HepG2 (cell line): ENCODE data around the gene TOP1. TPM values are rescaled to one million over a fixed set of nuclear protein-coding genes. Genes with fewer than 3 reads are reported as not detected.

Source experiments
- ATAC-seq: fragments of 200-7000 bp; cut with Tn5 transposase; 3 replicates; pipeline ENCODE4 v1.9.1; 2020; ENCODE audit warnings: mild to moderate bottlenecking, moderate library complexity
- BruUV-seq: library from RNA; stranded (reverse); fragments of 400-500 nt; replicated peaks from 2 replicates; lab custom pipeline; 2021; lab: Mats Ljungman, UMichigan
- CTCF ChIA-PET: fragments of 300-600 bp; formaldehyde crosslinking; extraction: SDS; loops from one replicate; lab custom pipeline; 2021; ENCODE audit warnings: low total read pairs, inconsistent platforms, low intra/inter-chr PET ratio; lab: Yijun Ruan, JAX
- POLR2A ChIA-PET: fragments of 350-600 bp; sonication (Branson Sonifier 250); formaldehyde crosslinking; loops from one replicate; lab custom pipeline; 2020; ENCODE audit warnings: antibody characterized with exemption, inconsistent platforms; lab: Yijun Ruan, JAX
- DNase-seq: peaks from one replicate; pipeline ENCODE4 v3.0.0-alpha.2; 2015; ENCODE audit warnings: low spot score
- FAIRE-seq: peaks from 3 replicates; lab custom pipeline; 2011; peaks lifted over from hg19 to GRCh38; lab: Jason Lieb, UNC
- H2AFZ ChIP-seq: one replicate; pipeline ENCODE4 v1.6.1; 2011; ENCODE audit warnings: low read length, inconsistent platforms
- H3K27ac ChIP-seq: fragments of 300-600 bp; 3 replicates; pipeline ENCODE4 v1.8.0; 2011; ENCODE audit warnings: mixed run types, mild to moderate bottlenecking, mixed read lengths, low read length, inconsistent platforms; ENCODE audit not compliant: insufficient read depth; ENCODE audit errors: extremely low read length
- H3K27me3 ChIP-seq, 2 experiments: fragments of 200-600 bp in 1 of 2; 2 replicates in 1 of 2; 3 replicates in 1 of 2; pipeline versions ENCODE4 v1.6.0 to v1.8.0; 2011; ENCODE audit warnings: low read length in 2 of 2, mild to moderate bottlenecking in 2 of 2, moderate library complexity in 2 of 2, inconsistent platforms in 1 of 2; ENCODE audit not compliant: insufficient read depth in 2 of 2, control insufficient read depth in 1 of 2
- H3K36me3 ChIP-seq, 2 experiments: fragments of 200-600 bp in 1 of 2; replicated peaks in 1 of 2; 2 replicates in 1 of 2; 3 replicates in 1 of 2; pipeline versions ENCODE4 v1.5.1 to v1.8.0; 2011; ENCODE audit warnings: low read length in 2 of 2, inconsistent platforms in 1 of 2; ENCODE audit not compliant: insufficient read depth in 2 of 2, control insufficient read depth in 1 of 2
- H3K4me1 ChIP-seq: 2 replicates; pipeline ENCODE4 v1.5.1; 2012; ENCODE audit warnings: low read length, inconsistent platforms; ENCODE audit not compliant: insufficient read depth
- H3K4me2 ChIP-seq: 2 replicates; pipeline ENCODE4 v1.6.0; 2011; ENCODE audit warnings: low read depth, low read length, inconsistent platforms
- H3K4me3 ChIP-seq, 3 experiments: fragments of 200-600 bp in 1 of 3; sonication (generic), shearing (Covaris generic) in 1 of 3; replicated peaks in 1 of 3; 2 replicates each; pipeline ENCODE4 v1.5.1; 2011 to 2016; ENCODE audit warnings: low read length in 3 of 3, inconsistent platforms in 2 of 3, low read depth in 2 of 3, mild to moderate bottlenecking in 2 of 3, control low read depth in 1 of 3, mixed read lengths in 1 of 3; ENCODE audit not compliant: insufficient read depth in 1 of 3
- H3K79me2 ChIP-seq: one replicate; pipeline ENCODE4 v1.6.1; 2011; ENCODE audit warnings: low read length, inconsistent platforms; ENCODE audit not compliant: insufficient read depth
- H3K9ac ChIP-seq: 2 replicates; pipeline ENCODE4 v1.6.0; 2011; ENCODE audit warnings: mild to moderate bottlenecking, low read depth, low read length, inconsistent platforms; ENCODE audit not compliant: insufficient read depth
- H3K9me3 ChIP-seq: 2 replicates; pipeline ENCODE4 v1.5.1; 2012; ENCODE audit warnings: mild to moderate bottlenecking, low read length
- H4K20me1 ChIP-seq: 2 replicates; pipeline ENCODE4 v1.6.0; 2011; ENCODE audit warnings: inconsistent platforms, mild to moderate bottlenecking, low read length, moderate library complexity; ENCODE audit not compliant: insufficient read depth
- ARNTL ChIP-seq: sonication (generic); formaldehyde crosslinking; IDR thresholded peaks from 2 replicates; pipeline ENCODE4 v1.4.0; 2020; ENCODE audit warnings: mild to moderate bottlenecking, missing genetic modification reagents
- ERF ChIP-seq: IDR thresholded peaks from 2 replicates; pipeline ENCODE4 v1.6.1; 2018; ENCODE audit warnings: missing biosample characterization, missing genetic modification reagents
- KLF9 ChIP-seq: IDR thresholded peaks from 2 replicates; pipeline ENCODE4 v1.6.1; 2016; ENCODE audit warnings: low read depth
- NBN ChIP-seq: fragments of 450-650 bp; conservative IDR thresholded peaks from 2 replicates; pipeline ENCODE4 v1.6.1; 2017
- SIX1 ChIP-seq: sonication (generic); formaldehyde crosslinking; IDR thresholded peaks from 2 replicates; pipeline ENCODE4 v1.4.0; 2020; ENCODE audit warnings: missing genetic modification reagents, borderline replicate concordance
- SNRNP70 ChIP-seq: fragments of 200-400 bp; formaldehyde crosslinking; IDR thresholded peaks from 2 replicates; pipeline ENCODE4 v1.6.1; 2017; ENCODE audit warnings: mild to moderate bottlenecking, low read depth, low read length, moderate library complexity
- ZFP36L2 ChIP-seq: sonication (generic); formaldehyde crosslinking; IDR thresholded peaks from 2 replicates; pipeline ENCODE4 v1.4.0; 2020; ENCODE audit warnings: missing genetic modification reagents
- ZNF121 ChIP-seq: sonication (generic); formaldehyde crosslinking; IDR thresholded peaks from 2 replicates; pipeline ENCODE4 v1.5.0; 2020; ENCODE audit warnings: mild to moderate bottlenecking, missing genetic modification reagents
- ZNF644 ChIP-seq: IDR thresholded peaks from 2 replicates; pipeline ENCODE4 v1.6.1; 2016; ENCODE audit warnings: low read depth
- ZNF75D ChIP-seq: sonication (generic); formaldehyde crosslinking; IDR thresholded peaks from 2 replicates; pipeline ENCODE4 v1.8.1; 2023; ENCODE audit warnings: missing genetic modification reagents, mild to moderate bottlenecking, borderline replicate concordance
- WGBS: methylation state at CpG from one replicate; pipeline ENCODE4 v1.1.6; 2017; ENCODE audit warnings: low lambda C conversion rate; 5-methylcytosine and 5-hydroxymethylcytosine counted together
- in situ Hi-C: cut with HindIII; loops from 2 replicates; pipeline ENCODE4 v1.10.0; 2017; ENCODE audit warnings: low pct_unique_long_range_greater_than_20kb; ENCODE audit not compliant: extremely low pct_ligation_motif_present
- intact Hi-C: fragments of 100-400 bp; cut with micrococcal nuclease; formaldehyde crosslinking; loops from one replicate; pipeline ENCODE4 v1.10.0; 2022; ENCODE audit not compliant: unreplicated experiment
- polyA plus RNA-seq, 8 experiments: library from polyadenylated mRNA; depleted of rRNA in 3 of 8; stranded (reverse) in 7 of 8; unstranded in 1 of 8; fragments of >200 nt; fragmentation: Illumina TruSeq in 4 of 8; extraction: Trizol in 4 of 8; gene quantifications; 2 replicates each; pipeline versions ENCODE4 v1.2.1 to v1.2.3, GENCODE V29; 2011 to 2016; ENCODE audit warnings: low read depth in 4 of 8, missing spikeins in 1 of 8, mixed read lengths in 1 of 8; ENCODE audit not compliant: insufficient read depth in 1 of 8
- total RNA-seq, 5 experiments: library from RNA; depleted of rRNA; stranded (reverse); fragments of >200 nt; fragmentation: Illumina TruSeq; extraction: Trizol; gene quantifications; 2 replicates each; pipeline ENCODE4 v1.2.3, GENCODE V29; 2016; ENCODE audit warnings: low read depth in 1 of 5
- TF ChIP-seq, protein P1 (sequence below): sonication (generic); formaldehyde crosslinking; IDR thresholded peaks from 2 replicates; pipeline ENCODE4 v1.8.0; 2022; ENCODE audit warnings: mild to moderate bottlenecking, missing genetic modification reagents, moderate library complexity
- TF ChIP-seq, protein P2 (sequence below): sonication (generic); formaldehyde crosslinking; IDR thresholded peaks from 2 replicates; pipeline ENCODE4 v1.4.0; 2020; ENCODE audit warnings: missing genetic modification reagents, borderline replicate concordance
- TF ChIP-seq, protein P3 (sequence below): sonication (generic); formaldehyde crosslinking; IDR thresholded peaks from 2 replicates; pipeline ENCODE4 v1.5.0; 2020; ENCODE audit warnings: mild to moderate bottlenecking, missing genetic modification reagents

TOP1 gene
- total and polyA plus RNA-seq, 2 of the 13 experiments (the other 11 are each of a cell fraction or from before 2014, with no cell fraction given): 10.2 to 19.4 TPM

DNA sequence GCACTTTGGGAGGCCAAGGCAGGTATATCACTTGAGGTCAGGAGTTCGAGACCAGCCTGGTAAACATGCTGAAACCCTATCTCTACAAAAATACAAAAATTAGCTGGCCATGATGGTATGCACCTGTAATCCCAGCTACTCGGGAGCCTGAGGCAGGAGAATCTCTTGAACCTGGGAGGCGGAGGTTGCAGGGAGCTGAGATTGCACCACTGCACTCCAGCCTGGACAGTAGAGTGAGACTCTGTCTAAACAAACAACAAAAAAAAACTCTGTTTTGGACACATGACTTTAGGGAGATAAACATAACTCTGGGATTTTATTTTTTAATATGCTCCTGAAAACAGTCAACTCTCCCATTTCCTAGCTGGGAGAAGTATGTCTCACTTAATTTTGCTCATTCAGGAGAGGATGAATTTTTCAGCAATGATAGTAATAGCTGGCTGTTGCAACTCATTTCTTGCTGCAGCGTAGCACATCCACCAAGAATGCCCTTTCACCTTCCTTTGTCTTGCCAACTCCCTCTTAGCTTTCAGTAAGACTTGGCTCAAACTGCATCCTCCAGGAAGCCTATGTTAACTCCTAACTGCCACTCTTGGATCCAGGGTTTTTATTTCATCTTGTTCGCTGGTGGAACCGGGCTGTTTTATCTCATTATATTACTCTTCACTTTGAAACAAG is 24.3 kb downstream of the TOP1 start:
- Histone ChIP-seq H3K4me1 (peaks cover 75% of the 10 kb centered on the region), H3K27ac (no peak overlapping the region), H3K9me3 (no peaks in the 10 kb centered on the region), H3K9ac (no peak overlapping the region), H3K4me2 (no peak overlapping the region), H3K36me3 (peaks cover 0 to 1% of the 10 kb centered on the region in 2 experiments; a peak in 2 of 5 replicates), H3K4me3 (no peak overlapping the region), H3K27me3 (no peaks in the 10 kb centered on the region), H4K20me1 (peaks cover 40% of the 10 kb centered on the region), H3K79me2 (peaks cover 98% of the 10 kb centered on the region), H2AFZ (no peak overlapping the region)
- ChIA-PET CTCF (no interaction called here), POLR2A (interaction anchor here (1.2 kb wide), 1 partner anchor 25 kb away, joined by 3 read pairs; the partner anchor contains the start of gene TOP1)
- in situ Hi-C loops: no loop called here
- TF ChIP-seq ZFP36L2 (CRISPR knock-in tag) (no peak), ZNF121 (peak; percentile 91), ZNF644 (CRISPR knock-in tag) (peak; percentile 5; the same call in 1 of the 2 replicates), ZNF75D (CRISPR knock-in tag) (no peak)
- FAIRE-seq (no peak), ATAC-seq (no peak), DNase-seq (no peak)
- BruUV-seq: no TSS peak
- intact Hi-C loops: no loop called here
- WGBS: 98% methylated on average over 6 of the region's 6 CpGs

DNA sequence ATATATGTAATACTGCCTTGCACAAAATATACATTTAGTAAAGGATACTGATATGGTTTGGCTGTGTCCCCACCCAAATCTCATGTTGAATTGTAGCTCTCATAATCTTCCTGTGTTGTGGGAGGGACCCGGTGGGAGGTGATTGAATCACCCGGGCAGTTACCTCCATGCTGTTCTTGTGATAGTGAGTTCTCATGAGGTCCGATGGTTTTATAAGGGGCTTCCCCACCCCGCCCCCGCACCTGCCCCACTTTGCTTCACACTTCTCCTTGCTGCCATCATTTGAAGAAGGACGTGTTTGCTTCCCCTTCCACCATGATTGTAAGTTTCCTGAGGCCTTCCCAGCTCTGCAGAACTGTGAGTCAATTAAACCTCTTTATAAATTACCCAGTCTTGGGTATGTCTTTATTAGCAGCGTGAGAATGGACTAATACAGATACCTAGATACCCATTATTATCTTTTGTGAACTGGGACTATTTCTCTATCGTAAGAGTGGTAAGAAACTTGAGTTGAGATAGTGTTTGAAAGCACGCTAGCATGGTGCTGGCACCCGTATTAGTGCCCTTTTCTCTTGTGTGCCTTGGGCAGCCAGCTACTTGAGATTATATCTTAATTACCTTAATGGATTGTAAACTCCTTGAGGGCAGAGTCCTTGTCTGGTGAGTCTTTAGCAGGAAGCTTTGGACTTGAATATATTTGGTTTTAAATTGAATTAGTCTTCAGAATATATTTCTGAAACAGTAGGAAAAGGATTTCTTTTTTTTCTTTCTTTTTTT is 25.6 kb downstream of the TOP1 start:
- DNase-seq (no peak), ATAC-seq (no peak), FAIRE-seq (no peak)
- 98% methylated on average over 10 of the region's 10 CpGs for WGBS
- Histone ChIP-seq H3K27ac (no peak overlapping the region), H3K36me3 (peaks cover 0 to 1% of the 10 kb centered on the region in 2 experiments; a peak in 2 of 5 replicates), H3K4me2 (no peak overlapping the region), H3K79me2 (peaks cover 98% of the 10 kb centered on the region), H3K9ac (no peak overlapping the region), H3K4me3 (no peak overlapping the region), H3K27me3 (no peaks in the 10 kb centered on the region), H4K20me1 (peaks cover 40% of the 10 kb centered on the region), H2AFZ (no peak overlapping the region), H3K4me1 (peaks cover 73% of the 10 kb centered on the region), H3K9me3 (no peaks in the 10 kb centered on the region)
- intact Hi-C loops: no loop called here
- in situ Hi-C loops: no loop called here
- CTCF ChIA-PET: no interaction called here
- BruUV-seq: no TSS peak
- POLR2A ChIA-PET: no interaction called here
- TF ChIP-seq, protein P1, sequence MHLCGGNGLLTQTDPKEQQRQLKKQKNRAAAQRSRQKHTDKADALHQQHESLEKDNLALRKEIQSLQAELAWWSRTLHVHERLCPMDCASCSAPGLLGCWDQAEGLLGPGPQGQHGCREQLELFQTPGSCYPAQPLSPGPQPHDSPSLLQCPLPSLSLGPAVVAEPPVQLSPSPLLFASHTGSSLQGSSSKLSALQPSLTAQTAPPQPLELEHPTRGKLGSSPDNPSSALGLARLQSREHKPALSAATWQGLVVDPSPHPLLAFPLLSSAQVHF (CRISPR knock-in tag): no peak
- no peak for TF ChIP-seq NBN
- no peak for TF ChIP-seq SNRNP70
- TF ChIP-seq, protein P2, sequence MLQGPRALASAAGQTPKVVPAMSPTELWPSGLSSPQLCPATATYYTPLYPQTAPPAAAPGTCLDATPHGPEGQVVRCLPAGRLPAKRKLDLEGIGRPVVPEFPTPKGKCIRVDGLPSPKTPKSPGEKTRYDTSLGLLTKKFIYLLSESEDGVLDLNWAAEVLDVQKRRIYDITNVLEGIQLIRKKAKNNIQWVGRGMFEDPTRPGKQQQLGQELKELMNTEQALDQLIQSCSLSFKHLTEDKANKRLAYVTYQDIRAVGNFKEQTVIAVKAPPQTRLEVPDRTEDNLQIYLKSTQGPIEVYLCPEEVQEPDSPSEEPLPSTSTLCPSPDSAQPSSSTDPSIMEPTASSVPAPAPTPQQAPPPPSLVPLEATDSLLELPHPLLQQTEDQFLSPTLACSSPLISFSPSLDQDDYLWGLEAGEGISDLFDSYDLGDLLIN (CRISPR knock-in tag): no peak
- TF ChIP-seq SIX1: no peak
- TF ChIP-seq, protein P3, sequence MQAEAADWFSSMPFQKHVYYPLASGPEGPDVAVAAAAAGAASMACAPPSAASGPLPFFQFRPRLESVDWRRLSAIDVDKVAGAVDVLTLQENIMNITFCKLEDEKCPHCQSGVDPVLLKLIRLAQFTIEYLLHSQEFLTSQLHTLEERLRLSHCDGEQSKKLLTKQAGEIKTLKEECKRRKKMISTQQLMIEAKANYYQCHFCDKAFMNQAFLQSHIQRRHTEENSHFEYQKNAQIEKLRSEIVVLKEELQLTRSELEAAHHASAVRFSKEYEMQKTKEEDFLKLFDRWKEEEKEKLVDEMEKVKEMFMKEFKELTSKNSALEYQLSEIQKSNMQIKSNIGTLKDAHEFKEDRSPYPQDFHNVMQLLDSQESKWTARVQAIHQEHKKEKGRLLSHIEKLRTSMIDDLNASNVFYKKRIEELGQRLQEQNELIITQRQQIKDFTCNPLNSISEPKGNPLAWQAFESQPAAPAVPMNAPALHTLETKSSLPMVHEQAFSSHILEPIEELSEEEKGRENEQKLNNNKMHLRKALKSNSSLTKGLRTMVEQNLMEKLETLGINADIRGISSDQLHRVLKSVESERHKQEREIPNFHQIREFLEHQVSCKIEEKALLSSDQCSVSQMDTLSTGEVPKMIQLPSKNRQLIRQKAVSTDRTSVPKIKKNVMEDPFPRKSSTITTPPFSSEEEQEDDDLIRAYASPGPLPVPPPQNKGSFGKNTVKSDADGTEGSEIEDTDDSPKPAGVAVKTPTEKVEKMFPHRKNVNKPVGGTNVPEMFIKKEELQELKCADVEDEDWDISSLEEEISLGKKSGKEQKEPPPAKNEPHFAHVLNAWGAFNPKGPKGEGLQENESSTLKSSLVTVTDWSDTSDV (CRISPR knock-in tag): no peak
- no peak for TF ChIP-seq ARNTL (CRISPR knock-in tag)
- no peak for TF ChIP-seq ERF (CRISPR knock-in tag)
- TF ChIP-seq KLF9 (CRISPR knock-in tag): no peak
